HG03095 (cell line): ENCODE data around the gene CPNE5.
"Not testable (repeated sequence)": the region's sequence is repeated elsewhere in the genome, so short reads cannot be mapped to it uniquely, and the experiment has no call there.

Source experiments
- ATAC-seq: cut with Tn5 transposase; IDR thresholded peaks from one replicate; pipeline ENCODE4 v1.9.1; 2021; ENCODE audit warnings: moderate library complexity; ENCODE audit not compliant: unreplicated experiment

Gene CPNE5

GRCh38 chr6:36729161-36729524 lies 110.1 kb downstream of the CPNE5 start:
- no peak for ATAC-seq

GRCh38 chr6:36728289-36729160 lies 110.7 kb downstream of the CPNE5 start:
- ATAC-seq = no peak

GRCh38 chr6:36727505-36728021 lies 111.7 kb downstream of the CPNE5 start:
- no peak for ATAC-seq

GRCh38 chr6:36725581-36725980 lies 113.7 kb downstream of the CPNE5 start:
- no peak for ATAC-seq

GRCh38 chr6:36724514-36725390 lies 114.5 kb downstream of the CPNE5 start:
- no peak for ATAC-seq

- not testable (repeated sequence) for ATAC-seq
These were observed 115.3 kb downstream of the CPNE5 start for GRCh38 chr6:36723992-36724391.

GRCh38 chr6:36722879-36723278 lies 116.4 kb downstream of the CPNE5 start:
- no peak for ATAC-seq

GRCh38 chr6:36722365-36722764 lies 116.9 kb downstream of the CPNE5 start:
- no peak for ATAC-seq

GRCh38 chr6:36721369-36722140 lies 117.7 kb downstream of the CPNE5 start:
- ATAC-seq = no peak

- no peak for ATAC-seq
These were observed 118.7 kb downstream of the CPNE5 start for GRCh38 chr6:36720251-36721141.

- no peak for ATAC-seq
These were observed 120.1 kb downstream of the CPNE5 start for GRCh38 chr6:36719126-36719525.

- ATAC-seq = no peak
These were observed 120.7 kb downstream of the CPNE5 start for GRCh38 chr6:36718560-36718959.

GRCh38 chr6:36717871-36718540 lies 121.2 kb downstream of the CPNE5 start:
- no peak for ATAC-seq

- no peak for ATAC-seq
These were observed 121.9 kb downstream of the CPNE5 start for GRCh38 chr6:36717231-36717825.

- ATAC-seq = no peak
These were observed 122.7 kb downstream of the CPNE5 start for GRCh38 chr6:36716476-36717093.

- no peak for ATAC-seq
These were observed 123.8 kb downstream of the CPNE5 start for GRCh38 chr6:36715469-36715868.

- no peak for ATAC-seq
These were observed 124.7 kb downstream of the CPNE5 start for GRCh38 chr6:36714511-36714910.

GRCh38 chr6:36713846-36714245 lies 125.4 kb downstream of the CPNE5 start:
- ATAC-seq = no peak

- no peak for ATAC-seq
These were observed 126.4 kb downstream of the CPNE5 start for GRCh38 chr6:36712816-36713215.
